ENCODE measurements around the gene CNTNAP2. TPM values are rescaled to one million over a fixed set of nuclear protein-coding genes. Genes with fewer than 3 reads are reported as not detected.
A peak's percentile ranks its signal among the peaks of the same experiment; 100 is the strongest.

CNTNAP2 gene
- polyA plus RNA-seq, 4 donors = 0.54 to 10.1 (median 2.6) TPM

- no peak overlapping the region for H3K27ac ChIP-seq (ENCODE audit: low read depth in 1 of 3, low read length in 2 of 3)
- H3K27me3 ChIP-seq (ENCODE audit: control insufficient read depth in 3 of 3, insufficient read depth in 3 of 3, low read length in 3 of 3) = no peaks in the 10 kb centered on the region
- no peak overlapping the region for H3K4me3 ChIP-seq (ENCODE audit: low read depth in 1 of 3, low read length in 3 of 3)
- WGBS, 3 donors = 84 to 90% (median 86%) methylated on average over 8 of the region's 8 CpGs
- H3K36me3 ChIP-seq (ENCODE audit: control insufficient read depth in 3 of 3, insufficient read depth in 2 of 3, low read depth in 1 of 3, low read length in 3 of 3) = no peaks in the 10 kb centered on the region
- no peaks in the 10 kb centered on the region for H3K9me3 ChIP-seq (ENCODE audit: control insufficient read depth in 2 of 2, insufficient read depth in 1 of 2, low read depth in 1 of 2, low read length in 1 of 2)
- FAIRE-seq (no peak), DNase-seq (no peak)
- H3K4me1 ChIP-seq (ENCODE audit: control insufficient read depth in 3 of 3, insufficient read depth in 2 of 3, low read depth in 1 of 3, low read length in 2 of 3) = no peaks in the 10 kb centered on the region
These were observed 2150.2 kb downstream of the CNTNAP2 start for GRCh38 chr7:148266795-148267194.

- Histone ChIP-seq H3K4me3 (ENCODE audit: low read depth in 1 of 3, low read length in 3 of 3) (no peak overlapping the region), H3K36me3 (ENCODE audit: control insufficient read depth in 3 of 3, insufficient read depth in 2 of 3, low read depth in 1 of 3, low read length in 3 of 3) (no peaks in the 10 kb centered on the region), H3K27ac (ENCODE audit: low read depth in 1 of 3, low read length in 2 of 3) (no peak overlapping the region), H3K4me1 (ENCODE audit: control insufficient read depth in 3 of 3, insufficient read depth in 2 of 3, low read depth in 1 of 3, low read length in 2 of 3) (no peaks in the 10 kb centered on the region), H3K27me3 (ENCODE audit: control insufficient read depth in 3 of 3, insufficient read depth in 3 of 3, low read length in 3 of 3) (no peaks in the 10 kb centered on the region), H3K9me3 (ENCODE audit: control insufficient read depth in 2 of 2, insufficient read depth in 1 of 2, low read depth in 1 of 2, low read length in 1 of 2) (no peaks in the 10 kb centered on the region)
- DNase-seq = peak in 1 of 2 donors; percentile 21
- FAIRE-seq = no peak
- WGBS, 3 donors = 39 to 70% (median 52%) methylated on average over 4 of the region's 4 CpGs
These were observed 2154.0 kb downstream of the CNTNAP2 start for GRCh38 chr7:148270576-148270975.

GRCh38 chr7:148274118-148274517 is 2157.5 kb downstream of the CNTNAP2 start:
- no peaks in the 10 kb centered on the region for H3K27me3 ChIP-seq (ENCODE audit: control insufficient read depth in 3 of 3, insufficient read depth in 3 of 3, low read length in 3 of 3)
- no peak for FAIRE-seq
- H3K9me3 ChIP-seq (ENCODE audit: control insufficient read depth in 2 of 2, insufficient read depth in 1 of 2, low read depth in 1 of 2, low read length in 1 of 2) = no peaks in the 10 kb centered on the region
- DNase-seq = no peak
- H3K36me3 ChIP-seq (ENCODE audit: control insufficient read depth in 3 of 3, insufficient read depth in 2 of 3, low read depth in 1 of 3, low read length in 3 of 3) = no peaks in the 10 kb centered on the region
- no peak overlapping the region for H3K4me3 ChIP-seq (ENCODE audit: low read depth in 1 of 3, low read length in 3 of 3)
- H3K4me1 ChIP-seq (ENCODE audit: control insufficient read depth in 3 of 3, insufficient read depth in 2 of 3, low read depth in 1 of 3, low read length in 2 of 3) = peaks cover 0 to 2% (median 0%) of the 10 kb centered on the region in 3 donors
- WGBS, 3 donors = 86 to 94% (median 90%) methylated on average over 3 of the region's 3 CpGs
- H3K27ac ChIP-seq (ENCODE audit: low read depth in 1 of 3, low read length in 2 of 3) = no peak overlapping the region

- H3K4me3 ChIP-seq (ENCODE audit: low read depth in 1 of 3, low read length in 3 of 3) = no peak overlapping the region
- H3K4me1 ChIP-seq (ENCODE audit: control insufficient read depth in 3 of 3, insufficient read depth in 2 of 3, low read depth in 1 of 3, low read length in 2 of 3) = peaks cover 0 to 2% (median 0%) of the 10 kb centered on the region in 3 donors
- H3K36me3 ChIP-seq (ENCODE audit: control insufficient read depth in 3 of 3, insufficient read depth in 2 of 3, low read depth in 1 of 3, low read length in 3 of 3) = no peaks in the 10 kb centered on the region
- 65 to 79% (median 76%) methylated on average over 4 of the region's 4 CpGs for WGBS, 3 donors
- no peaks in the 10 kb centered on the region for H3K27me3 ChIP-seq (ENCODE audit: control insufficient read depth in 3 of 3, insufficient read depth in 3 of 3, low read length in 3 of 3)
- H3K9me3 ChIP-seq (ENCODE audit: control insufficient read depth in 2 of 2, insufficient read depth in 1 of 2, low read depth in 1 of 2, low read length in 1 of 2) = no peaks in the 10 kb centered on the region
- DNase-seq (no peak), FAIRE-seq (no peak)
- no peak overlapping the region for H3K27ac ChIP-seq (ENCODE audit: low read depth in 1 of 3, low read length in 2 of 3)
These were observed 2158.8 kb downstream of the CNTNAP2 start for GRCh38 chr7:148275359-148275890.

GRCh38 chr7:148276314-148277041 is 2159.9 kb downstream of the CNTNAP2 start:
- FAIRE-seq (no peak), DNase-seq (no peak)
- no peaks in the 10 kb centered on the region for H3K36me3 ChIP-seq (ENCODE audit: control insufficient read depth in 3 of 3, insufficient read depth in 2 of 3, low read depth in 1 of 3, low read length in 3 of 3)
- 63 to 79% (median 74%) methylated on average over 11 of the region's 11 CpGs for WGBS, 3 donors
- H3K4me3 ChIP-seq (ENCODE audit: low read depth in 1 of 3, low read length in 3 of 3) = no peak overlapping the region
- no peaks in the 10 kb centered on the region for H3K27me3 ChIP-seq (ENCODE audit: control insufficient read depth in 3 of 3, insufficient read depth in 3 of 3, low read length in 3 of 3)
- H3K9me3 ChIP-seq (ENCODE audit: control insufficient read depth in 2 of 2, insufficient read depth in 1 of 2, low read depth in 1 of 2, low read length in 1 of 2) = no peaks in the 10 kb centered on the region
- H3K4me1 ChIP-seq (ENCODE audit: control insufficient read depth in 3 of 3, insufficient read depth in 2 of 3, low read depth in 1 of 3, low read length in 2 of 3) = peaks cover 0 to 2% (median 0%) of the 10 kb centered on the region in 3 donors
- no peak overlapping the region for H3K27ac ChIP-seq (ENCODE audit: low read depth in 1 of 3, low read length in 2 of 3)

- Histone ChIP-seq H3K4me3 (ENCODE audit: low read depth in 1 of 3, low read length in 3 of 3) (no peak overlapping the region), H3K27ac (ENCODE audit: low read depth in 1 of 3, low read length in 2 of 3) (no peak overlapping the region), H3K9me3 (ENCODE audit: control insufficient read depth in 2 of 2, insufficient read depth in 1 of 2, low read depth in 1 of 2, low read length in 1 of 2) (no peaks in the 10 kb centered on the region), H3K27me3 (ENCODE audit: control insufficient read depth in 3 of 3, insufficient read depth in 3 of 3, low read length in 3 of 3) (no peaks in the 10 kb centered on the region), H3K4me1 (ENCODE audit: control insufficient read depth in 3 of 3, insufficient read depth in 2 of 3, low read depth in 1 of 3, low read length in 2 of 3) (peaks cover 0 to 2% (median 0%) of the 10 kb centered on the region in 3 donors), H3K36me3 (ENCODE audit: control insufficient read depth in 3 of 3, insufficient read depth in 2 of 3, low read depth in 1 of 3, low read length in 3 of 3) (no peaks in the 10 kb centered on the region)
- no peak for FAIRE-seq
- WGBS, 3 donors = 77 to 79% (median 78%) methylated on average over 11 of the region's 11 CpGs
- DNase-seq = no peak
These were observed 2160.6 kb downstream of the CNTNAP2 start for GRCh38 chr7:148277042-148277660.

- FAIRE-seq = no peak
- DNase-seq = peak; percentile 55 to 62
These were observed 2169.5 kb downstream of the CNTNAP2 start for GRCh38 chr7:148286150-148286549.

GRCh38 chr7:148287538-148287937 is 2170.9 kb downstream of the CNTNAP2 start:
- 86 to 94% (median 92%) methylated on average over 1 to 2 of the region's 2 CpGs for WGBS, 3 donors
- DNase-seq (no peak), FAIRE-seq (no peak)

More at GRCh38 chr7:148286150-148286549, 2169.5 kb downstream of the CNTNAP2 start:
- 3 to 17% (median 12%) methylated on average over 2 of the region's 2 CpGs for WGBS, 3 donors
- Histone ChIP-seq H3K4me1 (ENCODE audit: control insufficient read depth in 3 of 3, insufficient read depth in 2 of 3, low read depth in 1 of 3, low read length in 2 of 3) (no peaks in the 10 kb centered on the region), H3K27ac (ENCODE audit: low read depth in 1 of 3, low read length in 2 of 3) (no peak overlapping the region), H3K36me3 (ENCODE audit: control insufficient read depth in 3 of 3, insufficient read depth in 2 of 3, low read depth in 1 of 3, low read length in 3 of 3) (no peaks in the 10 kb centered on the region), H3K9me3 (ENCODE audit: control insufficient read depth in 2 of 2, insufficient read depth in 1 of 2, low read depth in 1 of 2, low read length in 1 of 2) (peaks cover 0 to 3% of the 10 kb centered on the region in 2 donors), H3K4me3 (ENCODE audit: low read depth in 1 of 3, low read length in 3 of 3) (no peak overlapping the region), H3K27me3 (ENCODE audit: control insufficient read depth in 3 of 3, insufficient read depth in 3 of 3, low read length in 3 of 3) (no peaks in the 10 kb centered on the region)

More at GRCh38 chr7:148287538-148287937, 2170.9 kb downstream of the CNTNAP2 start:
- peaks cover 0 to 3% of the 10 kb centered on the region in 2 donors for H3K9me3 ChIP-seq (ENCODE audit: control insufficient read depth in 2 of 2, insufficient read depth in 1 of 2, low read depth in 1 of 2, low read length in 1 of 2)
- no peaks in the 10 kb centered on the region for H3K4me1 ChIP-seq (ENCODE audit: control insufficient read depth in 3 of 3, insufficient read depth in 2 of 3, low read depth in 1 of 3, low read length in 2 of 3)
- H3K27ac ChIP-seq (ENCODE audit: low read depth in 1 of 3, low read length in 2 of 3) = no peak overlapping the region
- no peak overlapping the region for H3K4me3 ChIP-seq (ENCODE audit: low read depth in 1 of 3, low read length in 3 of 3)
- H3K36me3 ChIP-seq (ENCODE audit: control insufficient read depth in 3 of 3, insufficient read depth in 2 of 3, low read depth in 1 of 3, low read length in 3 of 3) = no peaks in the 10 kb centered on the region
- H3K27me3 ChIP-seq (ENCODE audit: control insufficient read depth in 3 of 3, insufficient read depth in 3 of 3, low read length in 3 of 3) = no peaks in the 10 kb centered on the region

All from small intestine (tissue), 7 donors.